M059J (cell line): ENCODE measurements around the gene TLE6. TPM values are rescaled to one million over a fixed set of nuclear protein-coding genes. Genes with fewer than 3 reads are reported as not detected.
"Not testable (repeated sequence)": the region's sequence is repeated elsewhere in the genome, so short reads cannot be mapped to it uniquely, and the experiment has no call there.

Source experiments
- DNase-seq: peaks from one replicate; pipeline ENCODE4 v3.0.0-alpha.2; 2012; ENCODE audit warnings: low read depth
- total RNA-seq: library from RNA; depleted of rRNA; stranded (reverse); fragments of >200 nt; shearing (Covaris generic); gene quantifications from 2 replicates; pipeline ENCODE4 v1.2.3, GENCODE V29; 2014; rRNA removed

The TLE6 gene
- 0.10 and 2.8 TPM in 2 replicates for total RNA-seq

GRCh38 chr19:2977001-2977745, at the start of gene TLE6:
TLE6 (plus strand) TSS chr19:2977564; CDS start chr19:2978234, 670 bp downstream.
- peak; percentile 94 for DNase-seq

GRCh38 chr19:2933490-2933910, 43.9 kb upstream of the TLE6 start:
- no peak for DNase-seq

GRCh38 chr19:2935863-2936262, 41.5 kb upstream of the TLE6 start:
- DNase-seq = not testable (repeated sequence)

GRCh38 chr19:2942928-2943640, 34.3 kb upstream of the TLE6 start:
- no peak for DNase-seq

GRCh38 chr19:2944403-2944774, 33.0 kb upstream of the TLE6 start:
- DNase-seq = no peak

GRCh38 chr19:2944775-2945574, 32.4 kb upstream of the TLE6 start, which contains the start of gene ZNF77:
ZNF77 (minus strand) TSS chr19:2944971; CDS start chr19:2944840, 131 bp downstream.
- peak; percentile 98 for DNase-seq

- no peak for DNase-seq
These were observed 31.7 kb upstream of the TLE6 start for GRCh38 chr19:2945575-2946184.

- DNase-seq = peak; percentile 53
These were observed 27.5 kb upstream of the TLE6 start for GRCh38 chr19:2949939-2950285.

GRCh38 chr19:2950286-2951124, 26.9 kb upstream of the TLE6 start:
- DNase-seq = peak; percentile 99

- DNase-seq = peak; percentile 34
These were observed 24.3 kb upstream of the TLE6 start for GRCh38 chr19:2952953-2953481.

- DNase-seq = no peak
These were observed 20.2 kb upstream of the TLE6 start for GRCh38 chr19:2957160-2957559.

GRCh38 chr19:2960120-2960519, 17.2 kb upstream of the TLE6 start:
- no peak for DNase-seq

- DNase-seq = peak; percentile 56
These were observed 15.2 kb upstream of the TLE6 start for GRCh38 chr19:2962018-2962670.

GRCh38 chr19:2963122-2963521, 14.2 kb upstream of the TLE6 start:
- DNase-seq = no peak

- not testable (repeated sequence) for DNase-seq
These were observed 13.7 kb upstream of the TLE6 start for GRCh38 chr19:2963631-2964030.

GRCh38 chr19:2964874-2965273, 12.5 kb upstream of the TLE6 start:
- DNase-seq = no peak

GRCh38 chr19:2967972-2968371, 9.4 kb upstream of the TLE6 start:
- DNase-seq = no peak

- DNase-seq = no peak
These were observed 8.3 kb upstream of the TLE6 start for GRCh38 chr19:2969104-2969504.

GRCh38 chr19:2970201-2970835, 7.0 kb upstream of the TLE6 start:
- DNase-seq = no peak

GRCh38 chr19:2973229-2973628, 4.1 kb upstream of the TLE6 start:
- no peak for DNase-seq
